ENCODE measurements around the gene NFIX.

The NFIX gene

GRCh38 chr19:12990853-12991252 is 4.4 kb upstream of the NFIX start:
- DNase-seq: no peak

GRCh38 chr19:12991296-12991695 is 4.0 kb upstream of the NFIX start:
- DNase-seq: no peak

GRCh38 chr19:12992729-12993128 is 2.5 kb upstream of the NFIX start:
- no peak for DNase-seq

GRCh38 chr19:12993562-12993961 is 1.7 kb upstream of the NFIX start:
- DNase-seq: no peak

GRCh38 chr19:12995596-12996405 is 526 bp downstream of the NFIX start:
- DNase-seq: no peak

- DNase-seq: no peak
Observed at GRCh38 chr19:12996406-12997094, 1.3 kb downstream of the NFIX start.

GRCh38 chr19:12997179-12997966 is 2.1 kb downstream of the NFIX start:
- no peak for DNase-seq

GRCh38 chr19:12997967-12998940 is 3.0 kb downstream of the NFIX start:
- no peak for DNase-seq

GRCh38 chr19:13001166-13001501 is 5.9 kb downstream of the NFIX start:
- DNase-seq: no peak

- DNase-seq: no peak
Observed at GRCh38 chr19:13001502-13002165, 6.4 kb downstream of the NFIX start.

GRCh38 chr19:13002166-13002898 is 7.1 kb downstream of the NFIX start:
- DNase-seq: no peak

- DNase-seq: no peak
Observed at GRCh38 chr19:13003081-13003480, 7.8 kb downstream of the NFIX start.

GRCh38 chr19:13004273-13004672 is 9.0 kb downstream of the NFIX start:
- DNase-seq: no peak

GRCh38 chr19:13005253-13005652 is 10.0 kb downstream of the NFIX start:
- DNase-seq: no peak

GRCh38 chr19:13005861-13006370 is 10.6 kb downstream of the NFIX start:
- DNase-seq: no peak

GRCh38 chr19:13006431-13007281 is 11.4 kb downstream of the NFIX start:
- DNase-seq: no peak

- DNase-seq: no peak
Observed at GRCh38 chr19:13007292-13008045, 12.2 kb downstream of the NFIX start.

GRCh38 chr19:13008926-13009787 is 13.9 kb downstream of the NFIX start:
- DNase-seq: peak; percentile 64

Measured in NCI-H2171 (cell line).